22Rv1 (cell line): ENCODE measurements around the gene IL17RB.

Source experiments
- ZFX ChIP-seq: fragments of 450-650 bp; IDR thresholded peaks from 2 replicates; pipeline ENCODE4 v1.6.1; 2017; ENCODE audit warnings: antibody characterized with exemption, borderline replicate concordance
- TF ChIP-seq, protein P1 (sequence below): fragments of 450-650 bp; IDR thresholded peaks from 2 replicates; pipeline ENCODE4 v1.5.1; 2017; ENCODE audit warnings: mild to moderate bottlenecking

DNA sequence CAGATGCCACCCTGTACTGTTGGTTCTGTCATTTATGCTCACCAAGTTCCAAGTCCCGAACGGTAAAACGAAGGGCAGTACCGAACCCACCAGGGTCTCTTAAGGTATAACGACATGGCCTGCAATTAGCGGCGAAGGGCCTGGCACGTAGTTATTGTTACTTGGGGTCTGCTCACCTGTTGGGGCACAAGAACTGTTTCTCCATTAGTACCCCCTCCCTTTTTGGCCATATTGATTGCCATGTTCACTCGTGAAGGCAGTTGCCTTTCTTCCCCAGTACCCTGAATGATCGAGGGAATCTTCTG is 435 bp downstream of the IL17RB start:
- TF ChIP-seq, protein P1, sequence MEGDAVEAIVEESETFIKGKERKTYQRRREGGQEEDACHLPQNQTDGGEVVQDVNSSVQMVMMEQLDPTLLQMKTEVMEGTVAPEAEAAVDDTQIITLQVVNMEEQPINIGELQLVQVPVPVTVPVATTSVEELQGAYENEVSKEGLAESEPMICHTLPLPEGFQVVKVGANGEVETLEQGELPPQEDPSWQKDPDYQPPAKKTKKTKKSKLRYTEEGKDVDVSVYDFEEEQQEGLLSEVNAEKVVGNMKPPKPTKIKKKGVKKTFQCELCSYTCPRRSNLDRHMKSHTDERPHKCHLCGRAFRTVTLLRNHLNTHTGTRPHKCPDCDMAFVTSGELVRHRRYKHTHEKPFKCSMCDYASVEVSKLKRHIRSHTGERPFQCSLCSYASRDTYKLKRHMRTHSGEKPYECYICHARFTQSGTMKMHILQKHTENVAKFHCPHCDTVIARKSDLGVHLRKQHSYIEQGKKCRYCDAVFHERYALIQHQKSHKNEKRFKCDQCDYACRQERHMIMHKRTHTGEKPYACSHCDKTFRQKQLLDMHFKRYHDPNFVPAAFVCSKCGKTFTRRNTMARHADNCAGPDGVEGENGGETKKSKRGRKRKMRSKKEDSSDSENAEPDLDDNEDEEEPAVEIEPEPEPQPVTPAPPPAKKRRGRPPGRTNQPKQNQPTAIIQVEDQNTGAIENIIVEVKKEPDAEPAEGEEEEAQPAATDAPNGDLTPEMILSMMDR = no peak
- TF ChIP-seq ZFX = no peak
